ENCODE measurements around the gene CDK5RAP2.
"Not testable (repeated sequence)": the region's sequence is repeated elsewhere in the genome, so short reads cannot be mapped to it uniquely, and the experiment has no call there.

Gene CDK5RAP2

GRCh38 chr9:120530220-120530832 is 49.6 kb downstream of the CDK5RAP2 start:
- H3K27me3 Mint-ChIP-seq; H3K9me3 Mint-ChIP-seq; H3K4me1 Mint-ChIP-seq (ENCODE audit: low read depth in 2 of 2); ATAC-seq (replicated peaks); H3K4me3 Mint-ChIP-seq; H3K27ac Mint-ChIP-seq; DNase-seq: not testable (repeated sequence)
- peaks cover 52% of the 10 kb centered on the region for H3K36me3 Mint-ChIP-seq (ENCODE audit: insufficient read depth)

GRCh38 chr9:120528829-120529228 is 51.1 kb downstream of the CDK5RAP2 start:
- no peaks in the 10 kb centered on the region for H3K9me3 Mint-ChIP-seq
- ATAC-seq (replicated peaks), result no peak
- no peaks in the 10 kb centered on the region for H3K27me3 Mint-ChIP-seq
- no peak overlapping the region for H3K4me3 Mint-ChIP-seq
- peak overlapping the region in 1 of 2 donors; percentile 10 for H3K27ac Mint-ChIP-seq
- peaks cover 0 to 2% of the 10 kb centered on the region in 2 donors for H3K4me1 Mint-ChIP-seq (ENCODE audit: low read depth in 2 of 2)
- DNase-seq, result no peak
- peaks cover 59% of the 10 kb centered on the region for H3K36me3 Mint-ChIP-seq (ENCODE audit: insufficient read depth)

GRCh38 chr9:120528327-120528726 is 51.6 kb downstream of the CDK5RAP2 start:
- peaks cover 59% of the 10 kb centered on the region for H3K36me3 Mint-ChIP-seq (ENCODE audit: insufficient read depth)
- no peaks in the 10 kb centered on the region for H3K27me3 Mint-ChIP-seq
- H3K27ac Mint-ChIP-seq, result peak overlapping the region in 1 of 2 donors; percentile 10
- H3K4me3 Mint-ChIP-seq, result no peak overlapping the region
- H3K4me1 Mint-ChIP-seq (ENCODE audit: low read depth in 2 of 2), result peaks cover 0 to 2% of the 10 kb centered on the region in 2 donors
- no peaks in the 10 kb centered on the region for H3K9me3 Mint-ChIP-seq
- no peak for DNase-seq
- ATAC-seq (replicated peaks), result no peak

- ATAC-seq (replicated peaks), result no peak
Measured at GRCh38 chr9:120526534-120526933, 53.4 kb downstream of the CDK5RAP2 start.

GRCh38 chr9:120524863-120525262 is 55.1 kb downstream of the CDK5RAP2 start:
- Mint-ChIP-seq H3K27ac (no peak overlapping the region), H3K36me3 (ENCODE audit: insufficient read depth) (peaks cover 51% of the 10 kb centered on the region), H3K9me3 (no peaks in the 10 kb centered on the region), H3K27me3 (no peaks in the 10 kb centered on the region), H3K4me1 (ENCODE audit: low read depth in 2 of 2) (peaks cover 0 to 4% of the 10 kb centered on the region in 2 donors), H3K4me3 (no peak overlapping the region)
- ATAC-seq (replicated peaks), result no peak
- no peak for DNase-seq

More at GRCh38 chr9:120526534-120526933, 53.4 kb downstream of the CDK5RAP2 start:
- no peak for DNase-seq
- Mint-ChIP-seq H3K4me1 (ENCODE audit: low read depth in 2 of 2) (no peaks in the 10 kb centered on the region), H3K4me3 (no peak overlapping the region), H3K9me3 (no peaks in the 10 kb centered on the region), H3K27me3 (no peaks in the 10 kb centered on the region), H3K36me3 (ENCODE audit: insufficient read depth) (peaks cover 58% of the 10 kb centered on the region), H3K27ac (peak overlapping the region in 1 of 2 donors; percentile 10)

GRCh38 chr9:120524038-120524437 is 55.9 kb downstream of the CDK5RAP2 start:
- no peak for DNase-seq
- Mint-ChIP-seq H3K4me3 (no peak overlapping the region), H3K36me3 (ENCODE audit: insufficient read depth) (peaks cover 43% of the 10 kb centered on the region), H3K9me3 (no peaks in the 10 kb centered on the region), H3K27me3 (no peaks in the 10 kb centered on the region), H3K27ac (no peak overlapping the region), H3K4me1 (ENCODE audit: low read depth in 2 of 2) (peaks cover 0 to 4% of the 10 kb centered on the region in 2 donors)
- ATAC-seq (replicated peaks), result no peak

- no peak for ATAC-seq (replicated peaks)
- H3K36me3 Mint-ChIP-seq (ENCODE audit: insufficient read depth), result peaks cover 46% of the 10 kb centered on the region
Measured at GRCh38 chr9:120522558-120522957, 57.4 kb downstream of the CDK5RAP2 start.

GRCh38 chr9:120522032-120522431 is 57.9 kb downstream of the CDK5RAP2 start:
- H3K4me3 Mint-ChIP-seq, result no peak overlapping the region
- peaks cover 51% of the 10 kb centered on the region for H3K36me3 Mint-ChIP-seq (ENCODE audit: insufficient read depth)
- ATAC-seq (replicated peaks) (no peak), DNase-seq (no peak)
- no peaks in the 10 kb centered on the region for H3K27me3 Mint-ChIP-seq
- H3K4me1 Mint-ChIP-seq (ENCODE audit: low read depth in 2 of 2), result peaks cover 0 to 4% of the 10 kb centered on the region in 2 donors
- no peaks in the 10 kb centered on the region for H3K9me3 Mint-ChIP-seq
- no peak overlapping the region for H3K27ac Mint-ChIP-seq

More at GRCh38 chr9:120522558-120522957, 57.4 kb downstream of the CDK5RAP2 start:
- Mint-ChIP-seq H3K27me3 (no peaks in the 10 kb centered on the region), H3K4me1 (ENCODE audit: low read depth in 2 of 2) (peaks cover 0 to 4% of the 10 kb centered on the region in 2 donors), H3K27ac (no peak overlapping the region), H3K9me3 (no peaks in the 10 kb centered on the region), H3K4me3 (no peak overlapping the region)
- no peak for DNase-seq

GRCh38 chr9:120521101-120521500 is 58.9 kb downstream of the CDK5RAP2 start:
- ATAC-seq (replicated peaks) (no peak), DNase-seq (no peak)
- Mint-ChIP-seq H3K4me1 (ENCODE audit: low read depth in 2 of 2) (peaks cover 0 to 4% of the 10 kb centered on the region in 2 donors), H3K4me3 (no peak overlapping the region), H3K27ac (peak overlapping the region in 1 of 2 donors; percentile 74), H3K9me3 (no peaks in the 10 kb centered on the region), H3K27me3 (no peaks in the 10 kb centered on the region), H3K36me3 (ENCODE audit: insufficient read depth) (peaks cover 54% of the 10 kb centered on the region)

- not testable (repeated sequence) for H3K4me1 Mint-ChIP-seq (ENCODE audit: low read depth in 2 of 2); H3K27me3 Mint-ChIP-seq; H3K27ac Mint-ChIP-seq; H3K4me3 Mint-ChIP-seq; H3K9me3 Mint-ChIP-seq; ATAC-seq (replicated peaks); DNase-seq
- peaks cover 49% of the 10 kb centered on the region for H3K36me3 Mint-ChIP-seq (ENCODE audit: insufficient read depth)
Measured at GRCh38 chr9:120515996-120516395, 64.0 kb downstream of the CDK5RAP2 start.

- DNase-seq; H3K4me1 Mint-ChIP-seq (ENCODE audit: low read depth in 2 of 2); H3K27ac Mint-ChIP-seq; H3K27me3 Mint-ChIP-seq; H3K4me3 Mint-ChIP-seq; H3K9me3 Mint-ChIP-seq; ATAC-seq (replicated peaks): not testable (repeated sequence)
- H3K36me3 Mint-ChIP-seq (ENCODE audit: insufficient read depth), result peaks cover 49% of the 10 kb centered on the region
Measured at GRCh38 chr9:120515481-120515880, 64.5 kb downstream of the CDK5RAP2 start.

- ATAC-seq (replicated peaks), result no peak
- H3K36me3 Mint-ChIP-seq (ENCODE audit: insufficient read depth), result peaks cover 49% of the 10 kb centered on the region
- no peak overlapping the region for H3K27ac Mint-ChIP-seq
- H3K27me3 Mint-ChIP-seq, result no peaks in the 10 kb centered on the region
- no peak for DNase-seq
- H3K4me3 Mint-ChIP-seq, result no peak overlapping the region
- no peaks in the 10 kb centered on the region for H3K9me3 Mint-ChIP-seq
- H3K4me1 Mint-ChIP-seq (ENCODE audit: low read depth in 2 of 2), result no peaks in the 10 kb centered on the region
Measured at GRCh38 chr9:120514405-120514804, 65.6 kb downstream of the CDK5RAP2 start.

- peaks cover 48% of the 10 kb centered on the region for H3K36me3 Mint-ChIP-seq (ENCODE audit: insufficient read depth)
- DNase-seq (no peak), ATAC-seq (replicated peaks) (no peak)
- H3K9me3 Mint-ChIP-seq, result no peaks in the 10 kb centered on the region
- H3K4me3 Mint-ChIP-seq, result no peak overlapping the region
- H3K27me3 Mint-ChIP-seq, result no peaks in the 10 kb centered on the region
- H3K4me1 Mint-ChIP-seq (ENCODE audit: low read depth in 2 of 2), result peaks cover 2 to 3% of the 10 kb centered on the region in 2 donors
- no peak overlapping the region for H3K27ac Mint-ChIP-seq
Measured at GRCh38 chr9:120513825-120514396, 66.1 kb downstream of the CDK5RAP2 start.

- no peak for DNase-seq
- Mint-ChIP-seq H3K4me1 (ENCODE audit: low read depth in 2 of 2) (peaks cover 4 to 5% of the 10 kb centered on the region in 2 donors), H3K4me3 (no peak overlapping the region), H3K27me3 (no peaks in the 10 kb centered on the region), H3K36me3 (ENCODE audit: insufficient read depth) (peaks cover 25% of the 10 kb centered on the region), H3K9me3 (no peaks in the 10 kb centered on the region), H3K27ac (no peak overlapping the region)
- no peak for ATAC-seq (replicated peaks)
Measured at GRCh38 chr9:120510816-120511215, 69.2 kb downstream of the CDK5RAP2 start.
